Stimulated activated naive B cell treated with anti-CD40 and anti-IgM and Interleukin-4, amounts not matched to agents 10 μg/mL and 1 μg/mL and 100 μg/mL, for 72 hours (primary cell): ENCODE data around the gene IL36B.

ENCODE experiments used
- ATAC-seq, 2 donors: fragments of 150-1000 bp; cut with Tn5 transposase; replicated peaks; 2 replicates each; pipeline ENCODE4 v1.10.0; 2021; ENCODE audit warnings: moderate library complexity in 1 of 2
- DNase-seq: peaks from one replicate; pipeline ENCODE4 v3.0.0; 2021
- H3K27ac Mint-ChIP-seq: one replicate; pipeline ENCODE4 v1.8.0; 2022; ENCODE audit warnings: mild to moderate bottlenecking, mixed read lengths
- H3K27me3 Mint-ChIP-seq, 2 donors: one replicate each; pipeline ENCODE4 v1.8.0; 2022; ENCODE audit warnings: mixed read lengths in 2 of 2
- H3K36me3 Mint-ChIP-seq, 2 donors: one replicate each; pipeline ENCODE4 v1.8.0; 2022; ENCODE audit warnings: mixed read lengths in 2 of 2, mild to moderate bottlenecking in 1 of 2
- H3K4me1 Mint-ChIP-seq, 2 donors: one replicate each; pipeline ENCODE4 v1.8.0; 2022; ENCODE audit warnings: mixed read lengths in 2 of 2, mild to moderate bottlenecking in 1 of 2
- H3K4me3 Mint-ChIP-seq, 2 donors: one replicate each; pipeline ENCODE4 v1.8.0; 2022; ENCODE audit warnings: mild to moderate bottlenecking in 2 of 2, mixed read lengths in 2 of 2, moderate library complexity in 1 of 2
- H3K9me3 Mint-ChIP-seq, 2 donors: one replicate each; pipeline ENCODE4 v1.8.0; 2022; ENCODE audit warnings: mixed read lengths in 2 of 2, mild to moderate bottlenecking in 1 of 2

IL36B gene

GRCh38 chr2:113084249-113085000 is 31.8 kb upstream of the IL36B start:
- Mint-ChIP-seq H3K36me3 (no peaks in the 10 kb centered on the region), H3K4me3 (no peak overlapping the region), H3K27ac (no peak overlapping the region), H3K9me3 (no peaks in the 10 kb centered on the region), H3K4me1 (peaks cover 5 to 9% of the 10 kb centered on the region in 2 donors), H3K27me3 (peaks cover 25 to 33% of the 10 kb centered on the region in 2 donors)
- DNase-seq (no peak), ATAC-seq (peak; percentile 48 to 66)

- Mint-ChIP-seq H3K4me3 (no peak overlapping the region), H3K27me3 (peaks cover 25 to 33% of the 10 kb centered on the region in 2 donors), H3K36me3 (no peaks in the 10 kb centered on the region), H3K27ac (no peak overlapping the region), H3K9me3 (no peaks in the 10 kb centered on the region), H3K4me1 (peaks cover 5 to 9% of the 10 kb centered on the region in 2 donors)
- ATAC-seq (peak; percentile 70 to 74), DNase-seq (no peak)
Observed at GRCh38 chr2:113083296-113083695, 30.6 kb upstream of the IL36B start.

DNA sequence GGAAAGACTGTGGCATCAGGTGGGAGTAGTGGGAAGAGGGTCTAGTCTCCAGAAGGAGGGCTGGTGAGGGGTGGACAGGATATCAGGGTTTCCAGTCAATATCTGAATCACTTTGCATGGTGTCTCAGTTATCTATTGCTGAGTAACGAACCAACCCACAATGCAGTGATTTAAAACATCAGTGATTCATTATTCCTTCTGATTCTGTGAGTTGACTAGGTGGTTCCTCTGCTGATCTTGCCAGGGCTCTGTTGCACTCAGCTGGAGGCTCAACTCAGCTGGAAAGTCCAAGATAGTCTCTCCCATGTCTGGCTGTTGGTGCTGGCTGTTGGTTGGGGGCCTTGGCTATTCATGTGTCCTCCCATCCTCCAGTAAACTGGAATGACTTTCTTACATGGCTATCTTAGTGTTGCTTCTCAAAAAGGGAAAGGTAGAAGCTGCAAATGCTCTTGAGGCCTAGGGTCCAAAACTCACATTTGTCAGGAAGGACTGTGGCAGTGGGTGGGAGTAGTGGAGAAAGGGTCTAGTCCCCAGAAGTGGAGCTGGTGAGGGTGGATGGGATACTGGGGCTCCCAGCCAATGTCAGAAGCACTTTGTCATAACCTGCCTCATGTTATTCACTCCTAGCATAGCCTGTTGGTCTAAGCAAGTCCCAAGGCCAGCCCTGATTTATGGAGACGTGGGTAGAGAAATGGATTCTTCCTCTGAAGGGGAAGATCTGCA is 29.0 kb upstream of the IL36B start:
- no peaks in the 10 kb centered on the region for H3K36me3 Mint-ChIP-seq
- H3K27ac Mint-ChIP-seq = no peak overlapping the region
- DNase-seq = no peak
- peaks cover 34 to 45% of the 10 kb centered on the region in 2 donors for H3K27me3 Mint-ChIP-seq
- peaks cover 5 to 9% of the 10 kb centered on the region in 2 donors for H3K4me1 Mint-ChIP-seq
- ATAC-seq = no peak
- H3K4me3 Mint-ChIP-seq = no peak overlapping the region
- no peaks in the 10 kb centered on the region for H3K9me3 Mint-ChIP-seq

GRCh38 chr2:113080134-113080533 is 27.5 kb upstream of the IL36B start:
- ATAC-seq (peak; percentile 65 to 68), DNase-seq (no peak)
- Mint-ChIP-seq H3K36me3 (no peaks in the 10 kb centered on the region), H3K4me3 (no peak overlapping the region), H3K27me3 (peaks cover 39 to 52% of the 10 kb centered on the region in 2 donors), H3K4me1 (peaks cover 5 to 9% of the 10 kb centered on the region in 2 donors), H3K27ac (no peak overlapping the region), H3K9me3 (no peaks in the 10 kb centered on the region)

DNA sequence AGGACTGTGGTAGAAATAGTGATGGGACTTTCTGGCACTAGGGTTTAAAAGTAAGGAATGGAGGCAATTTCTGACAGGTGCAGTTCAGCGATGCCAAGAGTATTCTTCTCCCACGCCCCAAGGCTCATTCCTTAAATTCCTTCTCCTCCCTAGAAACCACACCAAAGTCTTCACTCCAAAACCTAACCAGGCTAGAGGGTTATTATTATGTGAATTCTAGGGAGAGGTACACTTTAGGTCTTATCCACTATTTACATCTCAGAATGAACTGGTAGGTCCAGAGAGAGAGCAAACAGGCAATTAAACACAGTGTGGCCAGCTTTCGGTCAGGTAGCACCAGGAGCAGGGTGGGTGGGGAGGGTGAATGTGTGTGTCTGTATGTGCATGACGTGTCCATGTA is 26.5 kb upstream of the IL36B start:
- Mint-ChIP-seq H3K4me3 (no peak overlapping the region), H3K9me3 (no peaks in the 10 kb centered on the region), H3K36me3 (no peaks in the 10 kb centered on the region), H3K27ac (no peak overlapping the region), H3K27me3 (peaks cover 44 to 59% of the 10 kb centered on the region in 2 donors), H3K4me1 (peaks cover 5 to 9% of the 10 kb centered on the region in 2 donors)
- DNase-seq = no peak
- ATAC-seq = no peak

DNA sequence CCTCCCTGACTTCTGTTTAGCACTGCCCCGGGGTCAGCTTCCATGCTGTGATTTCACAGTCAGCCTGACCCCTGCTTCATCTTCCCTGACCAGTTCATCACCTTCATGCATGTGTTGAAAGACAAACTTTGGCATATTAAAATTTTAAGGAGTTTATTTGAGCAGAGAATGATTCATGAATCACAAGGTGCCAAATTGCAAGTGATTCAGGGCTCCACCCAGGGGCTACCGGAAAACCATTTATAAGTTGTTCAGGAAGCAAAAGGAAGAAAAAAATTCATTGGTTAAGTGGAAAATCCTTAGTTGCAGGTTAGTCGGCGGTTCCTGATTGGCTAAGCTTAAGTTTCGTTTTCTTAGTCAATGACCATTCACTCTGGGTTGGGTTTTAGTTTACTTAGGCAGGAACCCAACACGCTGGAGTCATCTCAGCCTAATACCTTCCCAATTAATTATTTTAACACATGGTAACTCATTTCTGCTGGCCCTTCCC is 25.7 kb upstream of the IL36B start:
- H3K4me1 Mint-ChIP-seq = peaks cover 4 to 6% of the 10 kb centered on the region in 2 donors
- ATAC-seq (no peak), DNase-seq (no peak)
- no peaks in the 10 kb centered on the region for H3K36me3 Mint-ChIP-seq
- H3K27ac Mint-ChIP-seq = no peak overlapping the region
- peaks cover 43 to 61% of the 10 kb centered on the region in 2 donors for H3K27me3 Mint-ChIP-seq
- no peaks in the 10 kb centered on the region for H3K9me3 Mint-ChIP-seq
- no peak overlapping the region for H3K4me3 Mint-ChIP-seq

DNA sequence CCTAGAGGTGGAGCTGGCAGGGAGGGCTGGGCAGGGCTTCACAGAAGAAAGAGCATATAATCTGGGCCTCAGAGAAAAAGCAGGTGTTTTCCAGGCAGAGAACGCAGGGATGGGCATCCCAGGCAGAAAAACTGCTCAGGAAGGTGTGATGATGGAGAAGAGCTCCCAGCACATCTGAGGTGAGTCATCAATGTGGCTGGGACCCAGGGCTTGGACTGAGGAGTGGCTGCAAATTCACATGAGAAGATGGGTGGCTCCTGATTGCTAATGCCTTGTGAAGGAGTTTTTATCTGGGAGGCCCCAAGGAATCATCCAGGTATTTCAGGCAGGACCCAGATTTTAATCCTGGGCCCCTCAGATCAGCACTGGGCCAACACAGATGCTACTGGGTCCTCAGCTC is 25.3 kb upstream of the IL36B start:
- Mint-ChIP-seq H3K36me3 (no peaks in the 10 kb centered on the region), H3K4me1 (peaks cover 0 to 1% of the 10 kb centered on the region in 2 donors), H3K27me3 (peaks cover 39 to 61% of the 10 kb centered on the region in 2 donors), H3K27ac (no peak overlapping the region), H3K9me3 (no peaks in the 10 kb centered on the region), H3K4me3 (no peak overlapping the region)
- DNase-seq = no peak
- no peak for ATAC-seq

- DNase-seq = no peak
- H3K9me3 Mint-ChIP-seq = no peaks in the 10 kb centered on the region
- no peaks in the 10 kb centered on the region for H3K4me1 Mint-ChIP-seq
- ATAC-seq = no peak
- H3K36me3 Mint-ChIP-seq = no peaks in the 10 kb centered on the region
- no peak overlapping the region for H3K27ac Mint-ChIP-seq
- no peak overlapping the region for H3K4me3 Mint-ChIP-seq
- H3K27me3 Mint-ChIP-seq = peaks cover 39 to 68% of the 10 kb centered on the region in 2 donors
Observed at GRCh38 chr2:113076954-113077669, 24.4 kb upstream of the IL36B start.

DNA sequence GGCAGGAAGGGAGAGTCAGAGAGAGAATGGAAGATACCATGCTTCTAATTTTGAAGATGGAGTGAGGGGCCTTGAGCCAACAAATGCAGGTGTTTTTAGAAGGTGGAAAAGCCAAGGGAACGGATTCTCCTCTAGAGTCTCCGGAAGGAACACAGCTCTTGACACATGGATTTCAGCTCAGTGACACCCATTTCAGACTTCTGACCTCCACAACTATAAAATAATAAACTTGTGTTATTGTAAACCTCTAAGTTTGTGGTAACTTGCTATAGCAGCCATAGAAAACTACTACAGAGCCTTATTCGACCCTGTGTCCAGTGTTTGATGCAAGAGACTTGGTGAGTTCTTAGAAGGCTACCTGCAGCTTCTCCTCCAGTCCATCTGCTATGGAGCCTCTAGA is 22.9 kb upstream of the IL36B start:
- Mint-ChIP-seq H3K36me3 (no peaks in the 10 kb centered on the region), H3K27me3 (peaks cover 27 to 54% of the 10 kb centered on the region in 2 donors), H3K9me3 (no peaks in the 10 kb centered on the region), H3K4me1 (no peaks in the 10 kb centered on the region), H3K27ac (no peak overlapping the region), H3K4me3 (no peak overlapping the region)
- DNase-seq = no peak
- no peak for ATAC-seq

DNA sequence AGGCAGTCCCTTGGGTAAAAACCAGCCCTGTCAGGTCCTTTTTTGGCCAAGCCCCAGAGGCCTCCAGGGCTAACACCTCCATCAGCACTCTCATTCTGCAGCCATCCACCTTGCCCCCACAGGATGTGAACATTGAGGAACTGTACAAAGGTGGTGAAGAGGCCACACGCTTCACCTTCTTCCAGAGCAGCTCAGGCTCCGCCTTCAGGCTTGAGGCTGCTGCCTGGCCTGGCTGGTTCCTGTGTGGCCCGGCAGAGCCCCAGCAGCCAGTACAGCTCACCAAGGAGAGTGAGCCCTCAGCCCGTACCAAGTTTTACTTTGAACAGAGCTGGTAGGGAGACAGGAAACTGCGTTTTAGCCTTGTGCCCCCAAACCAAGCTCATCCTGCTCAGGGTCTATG is 22.4 kb upstream of the IL36B start:
- ATAC-seq (peak; percentile 20 to 54), DNase-seq (no peak)
- H3K9me3 Mint-ChIP-seq = no peaks in the 10 kb centered on the region
- no peak overlapping the region for H3K4me3 Mint-ChIP-seq
- H3K27ac Mint-ChIP-seq = no peak overlapping the region
- no peaks in the 10 kb centered on the region for H3K4me1 Mint-ChIP-seq
- no peaks in the 10 kb centered on the region for H3K36me3 Mint-ChIP-seq
- H3K27me3 Mint-ChIP-seq = peaks cover 23 to 50% of the 10 kb centered on the region in 2 donors

- no peaks in the 10 kb centered on the region for H3K36me3 Mint-ChIP-seq
- no peak overlapping the region for H3K4me3 Mint-ChIP-seq
- DNase-seq = no peak
- ATAC-seq = no peak
- H3K4me1 Mint-ChIP-seq = no peaks in the 10 kb centered on the region
- no peaks in the 10 kb centered on the region for H3K9me3 Mint-ChIP-seq
- H3K27ac Mint-ChIP-seq = no peak overlapping the region
- H3K27me3 Mint-ChIP-seq = peaks cover 28 to 57% of the 10 kb centered on the region in 2 donors
Observed at GRCh38 chr2:113073325-113073834, 20.7 kb upstream of the IL36B start.

DNA sequence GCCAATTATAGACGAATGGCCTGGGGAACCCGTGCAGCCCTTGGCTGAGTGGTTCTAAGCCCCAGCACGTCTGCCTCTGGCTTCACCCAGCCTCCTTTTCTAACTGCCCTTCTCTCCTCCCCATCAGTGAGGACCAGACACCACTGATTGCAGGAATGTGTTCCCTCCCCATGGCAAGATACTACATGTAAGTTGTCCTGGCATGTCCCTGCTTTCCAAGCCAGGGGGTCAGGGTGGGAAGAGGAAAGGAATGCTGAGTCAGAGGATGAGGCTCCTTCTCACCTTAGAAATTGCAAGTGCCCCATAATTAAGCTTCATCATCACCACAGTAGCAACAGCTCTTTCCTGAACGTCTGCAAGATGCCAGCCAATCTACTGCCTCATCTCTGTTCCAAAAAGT is 19.9 kb upstream of the IL36B start:
- H3K27ac Mint-ChIP-seq = no peak overlapping the region
- H3K36me3 Mint-ChIP-seq = no peaks in the 10 kb centered on the region
- no peak for ATAC-seq
- H3K9me3 Mint-ChIP-seq = no peaks in the 10 kb centered on the region
- H3K27me3 Mint-ChIP-seq = peaks cover 29 to 61% of the 10 kb centered on the region in 2 donors
- no peaks in the 10 kb centered on the region for H3K4me1 Mint-ChIP-seq
- no peak for DNase-seq
- H3K4me3 Mint-ChIP-seq = no peak overlapping the region

GRCh38 chr2:113070606-113070975 is 17.9 kb upstream of the IL36B start:
- H3K4me1 Mint-ChIP-seq = no peaks in the 10 kb centered on the region
- no peaks in the 10 kb centered on the region for H3K36me3 Mint-ChIP-seq
- H3K9me3 Mint-ChIP-seq = no peaks in the 10 kb centered on the region
- DNase-seq = no peak
- no peak overlapping the region for H3K27ac Mint-ChIP-seq
- peaks cover 18 to 44% of the 10 kb centered on the region in 2 donors for H3K27me3 Mint-ChIP-seq
- ATAC-seq = no peak
- H3K4me3 Mint-ChIP-seq = no peak overlapping the region
